HCT116 (cell line): Measurements from ENCODE around the gene CAGE1. TPM values are rescaled to one million over a fixed set of nuclear protein-coding genes. Genes with fewer than 3 reads are reported as not detected.

Source experiments
- ATAC-seq: fragments of 200-7000 bp; cut with Tn5 transposase; 2 replicates; pipeline ENCODE4 v1.9.1; 2020; ENCODE audit warnings: mild to moderate bottlenecking, moderate library complexity
- BruUV-seq: library from RNA; stranded (reverse); fragments of 400-500 nt; replicated peaks from 2 replicates; lab custom pipeline; 2021; lab: Mats Ljungman, UMichigan
- CTCF ChIA-PET: fragments of 300-600 bp; sonication (Branson Sonifier 250); formaldehyde crosslinking; loops from one replicate; lab custom pipeline; 2021; ENCODE audit warnings: antibody characterized with exemption; lab: Charles Lee
- POLR2A ChIA-PET: fragments of 300-600, 350-600 bp; sonication (Branson Sonifier 250); formaldehyde crosslinking; loops from one replicate; lab custom pipeline; 2021; ENCODE audit warnings: antibody characterized with exemption; lab: Charles Lee
- RAD21 ChIA-PET, 2 experiments: fragments of 300-600 bp; sonication (Branson Sonifier 250); formaldehyde crosslinking; loops; one replicate each; lab custom pipeline; 2023; ENCODE audit warnings: low total read pairs in 2 of 2; ENCODE audit not compliant: uncharacterized antibody in 2 of 2, unreplicated experiment in 2 of 2, low non-redundant PET in 1 of 2; lab: Charles Lee
- DNase-seq: peaks from one replicate; pipeline ENCODE4 v3.0.0-alpha.2; 2010; ENCODE audit warnings: low read depth, low spot score
- H2AFZ ChIP-seq: fragments of 200-600 bp; shearing (Covaris generic), sonication (generic); 2 replicates; pipeline ENCODE4 v1.6.1; 2017; ENCODE audit warnings: low read depth, mixed run types, mixed read lengths, antibody characterized with exemption, low read length; ENCODE audit not compliant: poor library complexity, severe bottlenecking
- H3K27ac ChIP-seq: 2 replicates; pipeline ENCODE4 v1.5.1; 2012; ENCODE audit warnings: low read depth, low read length
- H3K27me3 ChIP-seq: fragments of 200-600 bp; sonication (generic); 2 replicates; pipeline ENCODE4 v1.6.1; 2016; ENCODE audit warnings: mixed run types, low read length, mixed read lengths; ENCODE audit not compliant: insufficient read depth
- H3K36me3 ChIP-seq, 2 experiments: fragments of 200-500 bp in 1 of 2; fragments of 200-600 bp in 1 of 2; sonication (Bioruptor generic) in 1 of 2; sonication (generic) in 1 of 2; 2 replicates each; pipeline versions ENCODE4 v1.5.1 to v1.6.1; 2014 to 2016; ENCODE audit warnings: low read length in 2 of 2, inconsistent platforms in 1 of 2, mixed read lengths in 1 of 2, mixed run types in 1 of 2; ENCODE audit not compliant: insufficient read depth in 2 of 2, control insufficient read depth in 1 of 2
- H3K4me1 ChIP-seq, 2 experiments: fragments of 200-600 bp in 1 of 2; sonication (generic) in 1 of 2; 2 replicates each; pipeline versions ENCODE4 v1.5.1 to v1.6.1; 2012 to 2017; ENCODE audit warnings: low read length in 2 of 2, inconsistent platforms in 1 of 2, mild to moderate bottlenecking in 1 of 2, mixed read lengths in 1 of 2, mixed run types in 1 of 2, moderate library complexity in 1 of 2; ENCODE audit not compliant: insufficient read depth in 2 of 2, control insufficient read depth in 1 of 2
- H3K4me2 ChIP-seq: fragments of 200-600 bp; sonication (generic); 2 replicates; pipeline ENCODE4 v1.6.1; 2017; ENCODE audit warnings: mixed run types, low read length, mixed read lengths
- H3K4me3 ChIP-seq, 2 experiments: fragments of 200-600 bp in 1 of 2; sonication (generic) in 1 of 2; replicated peaks in 1 of 2; 2 replicates each; pipeline ENCODE4 v1.5.1; 2011 to 2016; ENCODE audit warnings: low read length in 2 of 2, control low read depth in 1 of 2, low read depth in 1 of 2, mild to moderate bottlenecking in 1 of 2, mixed read lengths in 1 of 2, mixed run types in 1 of 2
- H3K79me2 ChIP-seq: fragments of 200-600 bp; sonication (generic); 2 replicates; pipeline ENCODE4 v1.6.1; 2017; ENCODE audit warnings: mild to moderate bottlenecking, mixed run types, low read length, moderate library complexity, mixed read lengths; ENCODE audit not compliant: insufficient read depth
- H3K9ac ChIP-seq: fragments of 200-600 bp; sonication (generic); 2 replicates; pipeline ENCODE4 v1.6.1; 2016; ENCODE audit warnings: low read length, mixed read lengths
- H3K9me2 ChIP-seq: fragments of 200-600 bp; sonication (generic), shearing (Covaris generic); 2 replicates; pipeline ENCODE4 v1.6.1; 2017; ENCODE audit warnings: mixed run types, mild to moderate bottlenecking, moderate library complexity; ENCODE audit not compliant: insufficient read depth
- H3K9me3 ChIP-seq, 2 experiments: fragments of 200-500 bp in 1 of 2; fragments of 200-600 bp in 1 of 2; sonication (Bioruptor generic) in 1 of 2; sonication (generic) in 1 of 2; 2 replicates each; pipeline ENCODE4 v1.6.1; 2014 to 2017; ENCODE audit warnings: low read length in 2 of 2, mixed read lengths in 2 of 2, inconsistent platforms in 1 of 2, low read depth in 1 of 2, mild to moderate bottlenecking in 1 of 2, mixed run types in 1 of 2, moderate library complexity in 1 of 2; ENCODE audit not compliant: control insufficient read depth in 1 of 2, insufficient read depth in 1 of 2
- H4K20me1 ChIP-seq: fragments of 200-600 bp; sonication (generic), shearing (Covaris generic); 2 replicates; pipeline ENCODE4 v1.6.1; 2017; ENCODE audit warnings: mixed run types, mild to moderate bottlenecking, moderate library complexity; ENCODE audit not compliant: insufficient read depth
- EGR1 ChIP-seq: IDR thresholded peaks from 2 replicates; pipeline ENCODE4 v1.6.1; 2012; ENCODE audit warnings: low read depth
- EZH2phosphoT487 ChIP-seq: fragments of 200-600 bp; IDR thresholded peaks from 2 replicates; pipeline ENCODE4 v1.6.1; 2018; ENCODE audit warnings: antibody characterized with exemption, borderline replicate concordance
- POLR2AphosphoS5 ChIP-seq: IDR thresholded peaks from 2 replicates; pipeline ENCODE4 v1.6.1; 2011; ENCODE audit warnings: mild to moderate bottlenecking, low read depth, low read length, moderate library complexity
- RAD21 ChIP-seq: IDR thresholded peaks from 2 replicates; pipeline ENCODE4 v1.6.1; 2012; ENCODE audit warnings: low read depth, mild to moderate bottlenecking
- SIN3A ChIP-seq: IDR thresholded peaks from 2 replicates; pipeline ENCODE4 v1.6.1; 2012; ENCODE audit warnings: low read depth
- ZNF274 ChIP-seq: fragments of 200-500 bp; sonication (Bioruptor generic); IDR thresholded peaks from 2 replicates; pipeline ENCODE4 v1.6.1; 2014; ENCODE audit warnings: mild to moderate bottlenecking, low read depth, low read length, inconsistent platforms
- intact Hi-C: fragments of 100-400 bp; cut with micrococcal nuclease; formaldehyde crosslinking; loops from 2 replicates; pipeline ENCODE4 v1.10.0; 2022
- total RNA-seq: library from RNA; stranded (reverse); gene quantifications from one replicate; pipeline ENCODE4 v1.2.1, GENCODE V29; 2021; ENCODE audit not compliant: unreplicated experiment
- TF ChIP-seq, protein P1 (sequence below): IDR thresholded peaks from 2 replicates; pipeline ENCODE4 v1.6.1; 2011; ENCODE audit warnings: mild to moderate bottlenecking, low read length, moderate library complexity; ENCODE audit not compliant: insufficient replicate concordance; ENCODE audit errors: extremely low read depth
- TF ChIP-seq, protein P2 (sequence below): IDR thresholded peaks from 2 replicates; pipeline ENCODE4 v1.6.1; 2012
- TF ChIP-seq, protein P3 (sequence below), 3 experiments: fragments of 200-600 bp in 1 of 3; sonication (generic) in 1 of 3; IDR thresholded peaks in 2 of 3; conservative IDR thresholded peaks in 1 of 3; 2 replicates each; pipeline ENCODE4 v1.5.1; 2012 to 2017; ENCODE audit warnings: low read depth in 2 of 3, low read length in 2 of 3, antibody characterized with exemption in 1 of 3, borderline replicate concordance in 1 of 3, control low read depth in 1 of 3, mild to moderate bottlenecking in 1 of 3, mixed read lengths in 1 of 3, mixed run types in 1 of 3, moderate library complexity in 1 of 3; ENCODE audit not compliant: insufficient read depth in 1 of 3

CAGE1 gene
- total RNA-seq, 1 experiment from 2014 or later = 0.20 TPM

DNA sequence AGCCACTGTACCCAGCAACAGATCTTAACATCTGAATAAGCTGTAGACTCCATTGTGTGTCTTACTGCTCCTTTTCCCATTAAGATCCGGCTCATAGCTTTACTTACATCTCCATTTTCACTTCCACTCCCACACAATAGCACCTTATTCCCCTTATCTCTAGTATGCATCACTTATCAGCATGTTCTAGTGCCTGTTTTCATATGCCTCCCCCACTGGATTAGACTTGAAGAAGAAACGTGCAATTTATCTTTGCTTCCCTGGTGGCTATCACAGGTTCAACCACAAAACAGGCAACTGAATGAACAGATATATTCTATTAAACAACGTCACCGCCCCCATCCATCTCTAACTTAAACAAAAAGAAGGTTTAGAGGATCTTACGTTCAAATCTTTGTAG lies 88.6 kb downstream of the CAGE1 start:
- no peaks in the 10 kb centered on the region for H3K9me2 ChIP-seq
- H3K79me2 ChIP-seq = peaks cover 81% of the 10 kb centered on the region
- H4K20me1 ChIP-seq = peaks cover 3% of the 10 kb centered on the region; the same call in 1 of the 2 replicates
- H3K36me3 ChIP-seq = peaks cover 53 to 70% of the 10 kb centered on the region in 2 experiments
- BruUV-seq = no TSS peak
- H3K9ac ChIP-seq = no peak overlapping the region
- DNase-seq (no peak), ATAC-seq (no peak)
- ChIA-PET CTCF (no interaction called here), RAD21 (no interaction called here), POLR2A (no interaction called here)
- H3K27me3 ChIP-seq = no peaks in the 10 kb centered on the region
- H3K9me3 ChIP-seq = no peaks in the 10 kb centered on the region
- no peaks in the 10 kb centered on the region for H3K4me1 ChIP-seq
- no peak overlapping the region for H3K27ac ChIP-seq
- H3K4me3 ChIP-seq = no peak overlapping the region
- no peak overlapping the region for H3K4me2 ChIP-seq
- H2AFZ ChIP-seq = no peak overlapping the region
- intact Hi-C loops = no loop called here
- no peak for TF ChIP-seq RAD21
- TF ChIP-seq, protein P1, sequence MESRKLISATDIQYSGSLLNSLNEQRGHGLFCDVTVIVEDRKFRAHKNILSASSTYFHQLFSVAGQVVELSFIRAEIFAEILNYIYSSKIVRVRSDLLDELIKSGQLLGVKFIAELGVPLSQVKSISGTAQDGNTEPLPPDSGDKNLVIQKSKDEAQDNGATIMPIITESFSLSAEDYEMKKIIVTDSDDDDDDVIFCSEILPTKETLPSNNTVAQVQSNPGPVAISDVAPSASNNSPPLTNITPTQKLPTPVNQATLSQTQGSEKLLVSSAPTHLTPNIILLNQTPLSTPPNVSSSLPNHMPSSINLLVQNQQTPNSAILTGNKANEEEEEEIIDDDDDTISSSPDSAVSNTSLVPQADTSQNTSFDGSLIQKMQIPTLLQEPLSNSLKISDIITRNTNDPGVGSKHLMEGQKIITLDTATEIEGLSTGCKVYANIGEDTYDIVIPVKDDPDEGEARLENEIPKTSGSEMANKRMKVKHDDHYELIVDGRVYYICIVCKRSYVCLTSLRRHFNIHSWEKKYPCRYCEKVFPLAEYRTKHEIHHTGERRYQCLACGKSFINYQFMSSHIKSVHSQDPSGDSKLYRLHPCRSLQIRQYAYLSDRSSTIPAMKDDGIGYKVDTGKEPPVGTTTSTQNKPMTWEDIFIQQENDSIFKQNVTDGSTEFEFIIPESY = no peak
- TF ChIP-seq, all 23 proteins: peak for 0

DNA sequence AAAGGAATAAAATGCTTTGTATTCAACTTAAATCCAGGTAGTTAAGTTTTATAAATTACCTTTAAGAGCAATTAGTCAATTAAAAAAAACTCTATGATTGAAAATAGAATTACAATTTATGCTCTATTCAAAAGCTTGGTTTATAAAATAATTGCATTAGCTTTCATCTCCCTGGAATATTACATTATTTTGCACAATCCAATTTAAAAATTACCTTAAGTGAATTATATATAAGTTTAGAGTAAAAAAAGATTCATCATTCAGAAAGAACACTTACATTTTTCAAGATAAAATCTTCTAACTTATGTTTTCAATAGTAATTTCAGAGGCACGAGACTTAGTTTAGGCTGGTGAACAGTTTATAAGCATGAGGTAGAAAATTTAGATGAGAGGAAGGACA lies 91.4 kb downstream of the CAGE1 start:
- Histone ChIP-seq H3K4me3 (no peak overlapping the region), H3K36me3 (peaks cover 49 to 73% of the 10 kb centered on the region in 2 experiments), H3K9me3 (no peaks in the 10 kb centered on the region), H3K27me3 (no peaks in the 10 kb centered on the region), H3K27ac (no peak overlapping the region), H3K9ac (no peak overlapping the region), H3K9me2 (no peaks in the 10 kb centered on the region), H3K79me2 (peaks cover 73% of the 10 kb centered on the region), H3K4me1 (no peaks in the 10 kb centered on the region), H3K4me2 (no peak overlapping the region), H2AFZ (no peak overlapping the region), H4K20me1 (peaks cover 3% of the 10 kb centered on the region; the same call in 1 of the 2 replicates)
- intact Hi-C loops = loop anchor here (5.0 kb wide), 1 partner anchor 104 kb away; no protein-coding TSS in a partner anchor
- RAD21 ChIA-PET = no interaction called here
- no peak for ATAC-seq
- POLR2A ChIA-PET = no interaction called here
- no peak for TF ChIP-seq RAD21
- no peak for TF ChIP-seq SIN3A
- no peak for TF ChIP-seq POLR2AphosphoS5
- TF ChIP-seq, protein P2, sequence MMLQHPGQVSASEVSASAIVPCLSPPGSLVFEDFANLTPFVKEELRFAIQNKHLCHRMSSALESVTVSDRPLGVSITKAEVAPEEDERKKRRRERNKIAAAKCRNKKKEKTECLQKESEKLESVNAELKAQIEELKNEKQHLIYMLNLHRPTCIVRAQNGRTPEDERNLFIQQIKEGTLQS = no peak
- TF ChIP-seq EGR1 = no peak
- no peak for TF ChIP-seq ZNF274
- TF ChIP-seq, protein P3, sequence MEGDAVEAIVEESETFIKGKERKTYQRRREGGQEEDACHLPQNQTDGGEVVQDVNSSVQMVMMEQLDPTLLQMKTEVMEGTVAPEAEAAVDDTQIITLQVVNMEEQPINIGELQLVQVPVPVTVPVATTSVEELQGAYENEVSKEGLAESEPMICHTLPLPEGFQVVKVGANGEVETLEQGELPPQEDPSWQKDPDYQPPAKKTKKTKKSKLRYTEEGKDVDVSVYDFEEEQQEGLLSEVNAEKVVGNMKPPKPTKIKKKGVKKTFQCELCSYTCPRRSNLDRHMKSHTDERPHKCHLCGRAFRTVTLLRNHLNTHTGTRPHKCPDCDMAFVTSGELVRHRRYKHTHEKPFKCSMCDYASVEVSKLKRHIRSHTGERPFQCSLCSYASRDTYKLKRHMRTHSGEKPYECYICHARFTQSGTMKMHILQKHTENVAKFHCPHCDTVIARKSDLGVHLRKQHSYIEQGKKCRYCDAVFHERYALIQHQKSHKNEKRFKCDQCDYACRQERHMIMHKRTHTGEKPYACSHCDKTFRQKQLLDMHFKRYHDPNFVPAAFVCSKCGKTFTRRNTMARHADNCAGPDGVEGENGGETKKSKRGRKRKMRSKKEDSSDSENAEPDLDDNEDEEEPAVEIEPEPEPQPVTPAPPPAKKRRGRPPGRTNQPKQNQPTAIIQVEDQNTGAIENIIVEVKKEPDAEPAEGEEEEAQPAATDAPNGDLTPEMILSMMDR (IDR thresholded peaks at IDR 0.05 in 2 of 3, conservative IDR thresholded peaks at IDR 0.05 in 1 of 3; ENCODE audit: borderline replicate concordance in 1 of 3, insufficient read depth in 1 of 3, low read depth in 2 of 3, low read length in 2 of 3) = no peak
- no peak for TF ChIP-seq EZH2phosphoT487
- no peak for DNase-seq
- CTCF ChIA-PET = no interaction called here
- no TSS peak for BruUV-seq
